ENCODE measurements around the gene RPL39L.
A peak's percentile ranks its signal among the peaks of the same experiment; 100 is the strongest.
"Not testable (repeated sequence)": the region's sequence is repeated elsewhere in the genome, so short reads cannot be mapped to it uniquely, and the experiment has no call there.

Gene RPL39L

GRCh38 chr3:187170911-187171310, 31.6 kb upstream of the RPL39L start:
- not testable (repeated sequence) for H3K27me3 ChIP-seq (replicated peaks; ENCODE audit: control insufficient read depth, insufficient read depth, low read length, poor library complexity, severe bottlenecking); H3K9me3 ChIP-seq (ENCODE audit: control insufficient read depth, low read length); H3K4me3 ChIP-seq (ENCODE audit: insufficient read depth, low read depth, low read length, poor library complexity, severe bottlenecking); H3K36me3 ChIP-seq (ENCODE audit: control insufficient read depth, insufficient read depth, low read length); H3K27ac ChIP-seq (ENCODE audit: insufficient read depth, low read length, poor library complexity, severe bottlenecking); H3K4me1 ChIP-seq (ENCODE audit: control insufficient read depth, insufficient read depth, low read length, poor library complexity, severe bottlenecking); DNase-seq

- no peak overlapping the region for H3K27ac ChIP-seq (ENCODE audit: insufficient read depth, low read length, poor library complexity, severe bottlenecking)
Measured at GRCh38 chr3:187169231-187169960, 30.1 kb upstream of the RPL39L start.

GRCh38 chr3:187167777-187168176, 28.5 kb upstream of the RPL39L start:
- no peaks in the 10 kb centered on the region for H3K9me3 ChIP-seq (ENCODE audit: control insufficient read depth, low read length)
- no peaks in the 10 kb centered on the region for H3K27me3 ChIP-seq (replicated peaks; ENCODE audit: control insufficient read depth, insufficient read depth, low read length, poor library complexity, severe bottlenecking)
- no peak overlapping the region for H3K4me3 ChIP-seq (ENCODE audit: insufficient read depth, low read depth, low read length, poor library complexity, severe bottlenecking)
- no peak overlapping the region for H3K27ac ChIP-seq (ENCODE audit: insufficient read depth, low read length, poor library complexity, severe bottlenecking)
- H3K36me3 ChIP-seq (ENCODE audit: control insufficient read depth, insufficient read depth, low read length): no peaks in the 10 kb centered on the region
- no peak for DNase-seq
- no peaks in the 10 kb centered on the region for H3K4me1 ChIP-seq (ENCODE audit: control insufficient read depth, insufficient read depth, low read length, poor library complexity, severe bottlenecking)

More at GRCh38 chr3:187169231-187169960, 30.1 kb upstream of the RPL39L start:
- Histone ChIP-seq H3K4me1 (ENCODE audit: control insufficient read depth, insufficient read depth, low read length, poor library complexity, severe bottlenecking) (no peaks in the 10 kb centered on the region), H3K27me3 (replicated peaks; ENCODE audit: control insufficient read depth, insufficient read depth, low read length, poor library complexity, severe bottlenecking) (no peaks in the 10 kb centered on the region), H3K4me3 (ENCODE audit: insufficient read depth, low read depth, low read length, poor library complexity, severe bottlenecking) (no peak overlapping the region), H3K36me3 (ENCODE audit: control insufficient read depth, insufficient read depth, low read length) (no peaks in the 10 kb centered on the region), H3K9me3 (ENCODE audit: control insufficient read depth, low read length) (no peaks in the 10 kb centered on the region)
- DNase-seq: no peak

GRCh38 chr3:187166750-187167149, 27.5 kb upstream of the RPL39L start:
- no peaks in the 10 kb centered on the region for H3K27me3 ChIP-seq (replicated peaks; ENCODE audit: control insufficient read depth, insufficient read depth, low read length, poor library complexity, severe bottlenecking)
- H3K9me3 ChIP-seq (ENCODE audit: control insufficient read depth, low read length): no peaks in the 10 kb centered on the region
- no peak for DNase-seq
- no peak overlapping the region for H3K4me3 ChIP-seq (ENCODE audit: insufficient read depth, low read depth, low read length, poor library complexity, severe bottlenecking)
- H3K27ac ChIP-seq (ENCODE audit: insufficient read depth, low read length, poor library complexity, severe bottlenecking): no peak overlapping the region
- no peaks in the 10 kb centered on the region for H3K4me1 ChIP-seq (ENCODE audit: control insufficient read depth, insufficient read depth, low read length, poor library complexity, severe bottlenecking)
- H3K36me3 ChIP-seq (ENCODE audit: control insufficient read depth, insufficient read depth, low read length): no peaks in the 10 kb centered on the region

GRCh38 chr3:187165144-187165543, 25.8 kb upstream of the RPL39L start:
- DNase-seq: peak in 1 of 3 donors; percentile 18
- no peak overlapping the region for H3K27ac ChIP-seq (ENCODE audit: insufficient read depth, low read length, poor library complexity, severe bottlenecking)
- H3K36me3 ChIP-seq (ENCODE audit: control insufficient read depth, insufficient read depth, low read length): no peaks in the 10 kb centered on the region
- no peaks in the 10 kb centered on the region for H3K9me3 ChIP-seq (ENCODE audit: control insufficient read depth, low read length)
- H3K4me3 ChIP-seq (ENCODE audit: insufficient read depth, low read depth, low read length, poor library complexity, severe bottlenecking): no peak overlapping the region
- H3K27me3 ChIP-seq (replicated peaks; ENCODE audit: control insufficient read depth, insufficient read depth, low read length, poor library complexity, severe bottlenecking): no peaks in the 10 kb centered on the region
- H3K4me1 ChIP-seq (ENCODE audit: control insufficient read depth, insufficient read depth, low read length, poor library complexity, severe bottlenecking): no peaks in the 10 kb centered on the region

GRCh38 chr3:187162265-187162953, 23.1 kb upstream of the RPL39L start:
- no peak for DNase-seq
- Histone ChIP-seq H3K4me3 (ENCODE audit: insufficient read depth, low read depth, low read length, poor library complexity, severe bottlenecking) (no peak overlapping the region), H3K27me3 (replicated peaks; ENCODE audit: control insufficient read depth, insufficient read depth, low read length, poor library complexity, severe bottlenecking) (no peaks in the 10 kb centered on the region), H3K27ac (ENCODE audit: insufficient read depth, low read length, poor library complexity, severe bottlenecking) (no peak overlapping the region), H3K9me3 (ENCODE audit: control insufficient read depth, low read length) (no peaks in the 10 kb centered on the region), H3K4me1 (ENCODE audit: control insufficient read depth, insufficient read depth, low read length, poor library complexity, severe bottlenecking) (no peaks in the 10 kb centered on the region), H3K36me3 (ENCODE audit: control insufficient read depth, insufficient read depth, low read length) (no peaks in the 10 kb centered on the region)

- no peak for DNase-seq
Measured at GRCh38 chr3:187161556-187161955, 22.3 kb upstream of the RPL39L start.

GRCh38 chr3:187150599-187150998, 11.3 kb upstream of the RPL39L start:
- no peaks in the 10 kb centered on the region for H3K4me1 ChIP-seq (ENCODE audit: control insufficient read depth, insufficient read depth, low read length, poor library complexity, severe bottlenecking)
- DNase-seq: peak; percentile 27 to 55 (median 46)

More at GRCh38 chr3:187161556-187161955, 22.3 kb upstream of the RPL39L start:
- H3K27me3 ChIP-seq (replicated peaks; ENCODE audit: control insufficient read depth, insufficient read depth, low read length, poor library complexity, severe bottlenecking): no peaks in the 10 kb centered on the region
- H3K9me3 ChIP-seq (ENCODE audit: control insufficient read depth, low read length): no peaks in the 10 kb centered on the region
- H3K27ac ChIP-seq (ENCODE audit: insufficient read depth, low read length, poor library complexity, severe bottlenecking): no peak overlapping the region
- H3K4me1 ChIP-seq (ENCODE audit: control insufficient read depth, insufficient read depth, low read length, poor library complexity, severe bottlenecking): no peaks in the 10 kb centered on the region
- no peak overlapping the region for H3K4me3 ChIP-seq (ENCODE audit: insufficient read depth, low read depth, low read length, poor library complexity, severe bottlenecking)
- H3K36me3 ChIP-seq (ENCODE audit: control insufficient read depth, insufficient read depth, low read length): no peaks in the 10 kb centered on the region

GRCh38 chr3:187150186-187150585, 10.9 kb upstream of the RPL39L start:
- DNase-seq: no peak
- Histone ChIP-seq H3K4me3 (ENCODE audit: insufficient read depth, low read depth, low read length, poor library complexity, severe bottlenecking) (no peak overlapping the region), H3K36me3 (ENCODE audit: control insufficient read depth, insufficient read depth, low read length) (no peaks in the 10 kb centered on the region), H3K4me1 (ENCODE audit: control insufficient read depth, insufficient read depth, low read length, poor library complexity, severe bottlenecking) (no peaks in the 10 kb centered on the region), H3K27ac (ENCODE audit: insufficient read depth, low read length, poor library complexity, severe bottlenecking) (no peak overlapping the region), H3K27me3 (replicated peaks; ENCODE audit: control insufficient read depth, insufficient read depth, low read length, poor library complexity, severe bottlenecking) (no peaks in the 10 kb centered on the region), H3K9me3 (ENCODE audit: control insufficient read depth, low read length) (no peaks in the 10 kb centered on the region)

More at GRCh38 chr3:187150599-187150998, 11.3 kb upstream of the RPL39L start:
- H3K4me3 ChIP-seq (ENCODE audit: insufficient read depth, low read depth, low read length, poor library complexity, severe bottlenecking): no peak overlapping the region
- no peaks in the 10 kb centered on the region for H3K27me3 ChIP-seq (replicated peaks; ENCODE audit: control insufficient read depth, insufficient read depth, low read length, poor library complexity, severe bottlenecking)
- H3K36me3 ChIP-seq (ENCODE audit: control insufficient read depth, insufficient read depth, low read length): no peaks in the 10 kb centered on the region
- no peaks in the 10 kb centered on the region for H3K9me3 ChIP-seq (ENCODE audit: control insufficient read depth, low read length)
- no peak overlapping the region for H3K27ac ChIP-seq (ENCODE audit: insufficient read depth, low read length, poor library complexity, severe bottlenecking)

- Histone ChIP-seq H3K27ac (ENCODE audit: insufficient read depth, low read length, poor library complexity, severe bottlenecking) (no peak overlapping the region), H3K27me3 (replicated peaks; ENCODE audit: control insufficient read depth, insufficient read depth, low read length, poor library complexity, severe bottlenecking) (no peaks in the 10 kb centered on the region), H3K9me3 (ENCODE audit: control insufficient read depth, low read length) (peaks cover 5% of the 10 kb centered on the region), H3K36me3 (ENCODE audit: control insufficient read depth, insufficient read depth, low read length) (no peaks in the 10 kb centered on the region), H3K4me1 (ENCODE audit: control insufficient read depth, insufficient read depth, low read length, poor library complexity, severe bottlenecking) (no peaks in the 10 kb centered on the region), H3K4me3 (ENCODE audit: insufficient read depth, low read depth, low read length, poor library complexity, severe bottlenecking) (no peak overlapping the region)
- DNase-seq: no peak
Measured at GRCh38 chr3:187146389-187146788, 7.1 kb upstream of the RPL39L start.

Measured in effector memory CD4-positive, alpha-beta T cell (primary cell).